ENCODE measurements around the gene CD47.

GRCh38 chr3:108044699-108045098, 46.1 kb downstream of the CD47 start:
- TF ChIP-seq POLR2AphosphoS5 (IDR thresholded peaks at IDR 0.05; ENCODE audit: borderline replicate concordance, low read depth, low read length) (no peak), EZH2 (IDR thresholded peaks at IDR 0.05) (no peak), FOXP2 (optimal IDR thresholded peaks at IDR 0.05; ENCODE audit: control extremely low read depth, extremely low read length, insufficient read depth) (no peak)
